C4-2B (cell line): ENCODE results near the gene GUCA1C.

Experiments
- ZFX ChIP-seq: fragments of 450-650 bp; IDR thresholded peaks from 2 replicates; pipeline ENCODE4 v1.6.1; 2017
- TF ChIP-seq, protein P1 (sequence below): fragments of 450-650 bp; conservative IDR thresholded peaks from 2 replicates; pipeline ENCODE4 v1.5.1; 2017; ENCODE audit warnings: mild to moderate bottlenecking

- TF ChIP-seq, protein P1, sequence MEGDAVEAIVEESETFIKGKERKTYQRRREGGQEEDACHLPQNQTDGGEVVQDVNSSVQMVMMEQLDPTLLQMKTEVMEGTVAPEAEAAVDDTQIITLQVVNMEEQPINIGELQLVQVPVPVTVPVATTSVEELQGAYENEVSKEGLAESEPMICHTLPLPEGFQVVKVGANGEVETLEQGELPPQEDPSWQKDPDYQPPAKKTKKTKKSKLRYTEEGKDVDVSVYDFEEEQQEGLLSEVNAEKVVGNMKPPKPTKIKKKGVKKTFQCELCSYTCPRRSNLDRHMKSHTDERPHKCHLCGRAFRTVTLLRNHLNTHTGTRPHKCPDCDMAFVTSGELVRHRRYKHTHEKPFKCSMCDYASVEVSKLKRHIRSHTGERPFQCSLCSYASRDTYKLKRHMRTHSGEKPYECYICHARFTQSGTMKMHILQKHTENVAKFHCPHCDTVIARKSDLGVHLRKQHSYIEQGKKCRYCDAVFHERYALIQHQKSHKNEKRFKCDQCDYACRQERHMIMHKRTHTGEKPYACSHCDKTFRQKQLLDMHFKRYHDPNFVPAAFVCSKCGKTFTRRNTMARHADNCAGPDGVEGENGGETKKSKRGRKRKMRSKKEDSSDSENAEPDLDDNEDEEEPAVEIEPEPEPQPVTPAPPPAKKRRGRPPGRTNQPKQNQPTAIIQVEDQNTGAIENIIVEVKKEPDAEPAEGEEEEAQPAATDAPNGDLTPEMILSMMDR = no peak
- TF ChIP-seq ZFX = no peak
Measured at GRCh38 chr3:108973019-108973418, 19.3 kb upstream of the GUCA1C start.
